TTC549 (cell line): Measurements from ENCODE around the gene DUOXA1.
"Not testable (repeated sequence)": the region's sequence is repeated elsewhere in the genome, so short reads cannot be mapped to it uniquely, and the experiment has no call there.

ENCODE experiments used
- FAIRE-seq: peaks from 2 replicates; lab custom pipeline; 2012; peaks lifted over from hg19 to GRCh38; lab: Jason Lieb, UNC

The DUOXA1 gene

DNA sequence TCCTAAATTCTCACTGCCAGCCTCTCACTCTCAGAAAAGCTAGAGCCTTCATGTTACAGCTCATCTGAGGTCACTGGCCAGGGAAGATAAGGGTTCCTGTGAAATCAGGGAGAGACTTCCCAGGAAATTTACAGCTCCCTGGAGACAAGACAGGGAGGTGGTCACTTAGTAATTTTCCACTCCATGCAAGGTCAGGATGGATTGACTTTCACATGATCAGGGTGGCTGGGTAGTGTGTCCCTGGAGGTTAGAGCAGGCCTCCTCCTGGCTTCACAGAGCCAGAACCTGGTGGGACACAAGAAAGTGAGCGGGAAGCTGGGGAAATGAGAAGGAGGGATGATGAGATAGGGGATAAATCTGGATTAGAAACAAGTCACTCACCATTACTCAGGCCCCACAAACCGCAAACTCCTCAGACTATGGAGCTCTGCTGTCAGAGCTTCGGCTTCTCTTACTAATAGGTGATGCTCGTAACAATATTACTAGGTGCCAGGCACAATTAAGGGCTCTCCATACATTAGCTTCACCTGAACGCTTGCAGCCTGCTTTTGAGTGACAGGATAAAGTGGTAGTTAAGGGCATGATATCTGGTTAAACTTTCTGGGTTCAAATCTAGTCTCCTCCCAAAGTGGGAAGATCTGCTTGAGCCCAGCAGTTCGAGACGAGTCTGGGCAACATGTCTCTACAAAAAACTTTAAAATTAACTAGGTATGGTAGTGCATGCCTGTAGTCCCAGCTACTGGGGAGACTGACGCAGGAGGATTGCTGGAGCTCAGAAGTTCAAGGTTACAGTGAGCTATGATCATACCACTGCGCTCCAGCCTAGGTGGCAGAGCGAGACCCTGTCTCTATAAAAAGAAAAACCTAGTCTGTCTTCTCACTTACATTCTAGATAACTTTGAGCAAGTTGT is 40.6 kb downstream of the DUOXA1 start:
- no peak for FAIRE-seq

DNA sequence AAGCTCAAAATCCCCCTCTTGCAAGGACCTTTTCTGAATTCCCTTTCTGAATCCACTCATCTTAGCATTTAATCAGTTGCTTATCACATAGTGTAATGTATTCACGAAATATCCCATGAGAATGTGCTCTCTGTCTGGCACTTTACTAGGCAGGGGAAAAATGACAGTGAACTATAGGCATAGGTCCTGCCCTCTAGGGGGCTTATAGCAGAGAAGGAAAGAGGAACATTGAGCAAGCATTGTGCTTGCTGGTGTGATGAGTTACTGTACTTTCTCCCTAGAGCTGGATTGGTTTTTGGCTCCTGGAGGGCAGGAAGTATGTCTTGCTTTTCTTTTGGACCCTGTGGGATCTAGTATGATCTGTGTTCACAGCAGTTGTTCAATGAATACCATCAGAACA is 42.2 kb downstream of the DUOXA1 start:
- FAIRE-seq: no peak

DNA sequence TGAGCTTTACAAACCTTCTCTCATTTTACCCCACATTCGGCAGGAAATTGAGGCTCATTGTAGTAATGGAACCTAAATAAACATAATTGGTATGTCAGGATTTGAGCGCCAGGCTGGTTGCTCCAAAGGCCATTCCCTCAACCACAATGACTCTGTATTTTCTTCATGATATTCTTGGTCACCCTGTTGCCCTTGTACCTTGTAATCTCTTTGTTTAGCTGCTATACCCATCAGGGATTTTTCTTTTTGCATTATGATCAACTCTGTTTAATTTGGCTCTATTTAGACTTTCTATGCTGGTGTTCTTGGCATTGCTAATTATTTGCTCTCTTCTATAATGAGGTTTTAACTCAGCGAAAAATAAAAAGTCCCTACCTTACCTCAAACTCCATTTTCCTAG is 45.5 kb downstream of the DUOXA1 start:
- no peak for FAIRE-seq

DNA sequence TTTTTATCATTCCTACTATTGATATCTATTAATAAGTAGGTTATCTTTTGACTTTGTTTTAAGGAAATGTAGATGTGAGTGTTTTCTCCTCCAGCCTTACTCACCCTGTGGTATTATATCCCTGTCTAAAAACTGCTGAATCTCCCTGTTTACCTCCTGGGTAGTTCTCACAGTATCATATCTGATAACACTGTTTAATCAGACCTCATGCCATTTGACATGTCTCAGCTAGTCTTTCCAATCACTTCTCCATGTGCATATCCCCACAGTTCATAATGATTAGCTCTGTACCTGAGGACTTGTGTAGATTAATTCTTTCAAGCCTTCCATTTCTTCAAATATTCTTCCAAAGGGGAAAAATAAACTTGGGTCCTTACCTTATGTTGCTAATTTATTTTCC is 46.5 kb downstream of the DUOXA1 start:
- no peak for FAIRE-seq

DNA sequence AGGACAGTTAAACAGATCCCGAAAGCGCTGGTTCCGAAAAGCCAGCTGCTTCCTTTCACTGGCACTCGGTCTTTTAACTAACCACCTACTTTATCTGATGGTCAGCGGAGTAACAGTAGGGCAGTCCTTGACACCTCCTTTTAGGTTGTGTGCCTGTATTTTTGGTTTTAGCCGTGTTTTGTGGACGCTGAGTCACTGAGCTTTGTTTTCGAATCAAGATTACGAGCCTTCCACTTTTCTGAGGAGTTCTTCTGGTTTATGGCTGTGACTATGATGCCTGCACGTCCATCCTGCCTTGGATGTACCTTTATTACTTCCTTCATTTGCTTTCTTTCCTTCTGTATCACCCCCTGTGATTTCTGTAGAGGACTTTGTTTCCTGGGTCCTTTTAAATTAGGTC is 47.3 kb downstream of the DUOXA1 start:
- FAIRE-seq: not testable (repeated sequence)

DNA sequence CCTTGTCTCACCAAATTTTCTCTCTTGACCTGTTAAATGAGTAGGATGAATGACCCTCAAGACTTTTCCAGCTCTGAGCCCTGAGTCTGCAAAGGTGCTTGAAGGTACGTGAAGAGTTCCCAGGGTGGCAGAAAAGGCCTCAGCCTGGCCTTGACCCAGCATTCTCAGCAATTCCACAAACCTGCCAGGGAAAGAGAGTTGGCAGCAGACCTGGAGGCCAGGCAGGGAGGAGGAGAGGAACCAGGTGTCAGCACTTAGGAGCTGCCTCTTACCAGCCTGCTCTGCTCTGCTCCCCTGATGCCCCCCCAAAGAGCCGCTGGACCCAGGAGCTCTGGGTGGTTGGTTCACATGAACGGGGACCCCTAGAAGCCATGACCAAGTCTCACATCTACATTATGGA is 49.1 kb downstream of the DUOXA1 start:
- not testable (repeated sequence) for FAIRE-seq

DNA sequence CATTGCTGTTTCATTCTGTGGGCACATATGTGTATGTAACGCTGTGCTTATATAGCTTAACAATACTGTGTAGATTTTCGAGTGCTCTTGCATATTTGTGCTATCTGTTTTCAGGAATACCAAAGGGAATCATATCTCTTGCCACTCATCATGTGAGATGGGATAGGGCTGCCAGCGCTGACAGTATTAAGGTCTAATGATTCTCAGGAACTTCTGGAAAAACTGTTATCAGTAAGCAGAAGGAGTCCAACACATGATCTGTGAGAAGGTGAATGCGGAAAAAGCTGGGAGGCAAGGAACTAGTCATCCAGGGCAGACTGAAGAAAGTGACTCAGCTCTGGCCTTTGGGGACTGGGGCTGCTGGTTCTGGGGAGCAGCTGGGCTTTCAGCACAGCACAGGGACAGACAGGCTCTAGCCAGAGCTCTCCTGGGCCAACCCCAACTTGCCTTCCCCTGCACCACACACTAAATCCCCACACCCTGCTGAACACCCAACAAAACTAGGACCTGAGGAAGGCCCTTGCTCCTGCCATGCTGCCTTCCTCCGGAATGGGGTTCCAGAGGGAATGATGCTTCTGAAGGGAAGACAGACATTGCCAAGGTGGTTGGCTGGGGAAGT is 49.9 kb downstream of the DUOXA1 start:
- not testable (repeated sequence) for FAIRE-seq

DNA sequence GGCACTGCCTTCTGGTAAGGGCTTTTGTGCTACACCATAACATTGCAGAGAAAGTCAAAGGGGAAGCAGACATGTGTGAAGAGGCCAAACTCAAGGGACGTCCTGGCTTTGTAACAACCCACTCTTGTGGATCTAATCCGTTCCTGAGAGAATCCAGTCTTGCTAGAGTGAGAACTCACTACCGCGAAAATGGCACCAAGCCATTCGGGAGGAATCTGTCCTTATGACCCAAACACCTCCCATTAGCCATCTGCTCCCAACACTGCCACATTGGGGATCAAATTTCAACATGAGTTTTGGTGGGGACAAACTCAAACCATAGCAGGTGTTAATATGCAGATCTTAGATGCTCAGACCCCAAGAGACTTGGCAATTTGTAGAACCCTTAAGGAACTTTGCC is 50.5 kb downstream of the DUOXA1 start:
- FAIRE-seq: not testable (repeated sequence)

DNA sequence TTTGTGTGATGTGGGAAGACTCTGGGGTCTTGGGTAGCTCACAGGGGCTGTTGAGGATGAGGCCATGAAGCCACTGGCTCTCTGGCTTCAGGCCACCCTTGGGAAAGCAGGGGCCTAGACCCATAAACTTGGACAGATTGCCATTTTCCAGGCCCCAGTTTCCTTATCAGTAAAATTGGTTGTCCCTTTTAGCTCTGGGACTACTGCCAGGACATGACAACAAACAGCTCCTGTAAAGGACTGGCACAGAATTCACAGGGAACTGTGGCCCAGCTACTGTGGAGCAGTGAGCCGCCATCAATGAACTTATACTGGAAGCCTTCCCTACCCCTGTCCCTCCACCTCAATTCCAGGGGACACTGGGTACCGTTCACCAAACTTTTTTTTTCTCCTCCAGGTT is 52.3 kb downstream of the DUOXA1 start:
- not testable (repeated sequence) for FAIRE-seq

DNA sequence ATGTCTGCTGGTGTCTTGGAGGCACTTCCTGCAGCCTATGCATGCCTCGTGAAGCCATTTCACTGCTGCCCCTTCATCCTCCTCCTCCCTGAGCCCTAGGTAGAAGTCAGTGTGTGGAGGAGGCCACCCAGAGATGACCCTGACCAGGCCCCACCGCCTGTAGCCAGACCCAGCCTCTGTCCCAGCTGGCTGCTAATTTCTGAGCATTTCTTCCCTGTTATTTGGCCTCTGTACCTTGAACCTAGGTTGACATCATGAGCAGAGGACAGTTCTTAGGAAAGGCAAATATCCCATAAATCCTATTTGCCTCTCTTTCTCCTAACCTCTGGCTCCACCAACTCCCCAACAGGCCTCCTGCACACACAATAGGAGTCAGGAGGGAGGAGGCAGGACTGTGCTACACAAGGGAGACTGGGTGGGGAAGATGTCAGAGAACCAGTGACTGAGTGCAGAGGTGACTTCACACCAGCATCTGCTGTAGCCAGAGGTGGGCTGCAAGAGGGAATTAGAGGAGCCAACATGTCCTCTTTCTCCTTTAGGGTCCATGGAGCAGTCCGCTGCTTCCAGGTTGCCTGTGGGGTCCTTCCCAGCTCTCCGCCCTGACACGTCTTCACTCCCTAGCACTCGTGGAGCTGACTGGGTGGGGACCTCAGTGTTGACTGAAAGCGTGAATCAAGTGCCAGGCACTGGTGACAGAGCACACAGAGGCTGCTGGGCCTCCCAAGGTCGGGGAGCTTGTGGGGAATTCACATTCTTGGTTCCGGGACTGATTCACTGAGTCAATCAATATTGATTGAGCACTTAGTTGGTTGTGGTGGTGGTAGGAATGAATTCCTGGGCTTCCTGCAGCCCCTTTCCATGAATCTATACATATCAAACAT is 54.0 kb downstream of the DUOXA1 start:
- FAIRE-seq: not testable (repeated sequence)

DNA sequence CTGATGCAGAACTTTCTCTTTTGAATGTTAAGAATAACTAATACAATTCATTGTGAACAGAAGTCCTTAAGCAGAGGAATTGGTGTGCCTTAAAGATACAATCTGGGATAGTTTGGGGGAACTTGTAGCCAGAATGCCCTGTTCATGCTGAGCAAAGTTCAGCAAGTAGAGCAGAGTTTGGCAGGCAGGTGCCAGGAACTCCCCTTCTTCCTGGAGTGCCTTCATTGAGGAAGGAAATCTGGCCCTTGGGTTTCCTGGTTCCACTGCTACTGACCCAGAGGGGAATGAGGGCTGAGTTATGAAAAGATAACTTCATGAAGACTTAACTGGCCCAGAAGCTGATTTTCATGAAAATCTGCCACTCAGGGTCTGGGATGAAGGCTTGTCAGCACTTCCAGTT is 56.1 kb downstream of the DUOXA1 start:
- FAIRE-seq: not testable (repeated sequence)

DNA sequence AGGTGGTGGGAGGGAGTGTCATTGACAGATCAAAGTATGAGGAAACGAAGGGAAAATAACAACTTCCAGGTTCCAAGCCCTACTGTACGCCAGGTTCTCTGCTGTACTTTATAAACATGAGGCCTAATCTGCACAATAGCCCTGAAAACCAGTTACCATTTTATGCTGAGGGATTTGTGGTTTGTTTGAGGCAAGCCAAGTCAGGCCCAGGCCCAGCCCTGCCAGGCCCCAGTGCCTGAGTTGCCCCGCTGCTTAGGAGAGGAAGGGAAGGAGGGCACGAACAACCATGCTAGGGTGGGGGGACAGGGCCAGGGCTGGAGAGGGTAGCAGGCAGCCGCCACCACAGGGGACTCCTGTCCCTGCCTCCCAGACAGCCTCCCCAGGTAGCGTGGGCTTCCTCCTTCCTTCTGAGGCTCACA is 59.7 kb downstream of the DUOXA1 start:
- FAIRE-seq: not testable (repeated sequence)
